Anterior cingulate cortex (tissue), 58 donors: ENCODE measurements around the gene BRINP3.

ENCODE experiments used
- DNase-seq, 58 donors: peaks; one replicate each; lab custom pipeline; 2025; lab: John Stamatoyannopoulos, UW

BRINP3 gene

GRCh38 chr1:190328361-190328760 lies 149.3 kb downstream of the BRINP3 start:
- DNase-seq: no peak

- DNase-seq: no peak
Observed at GRCh38 chr1:190327271-190327670, 150.4 kb downstream of the BRINP3 start.

- no peak for DNase-seq
Observed at GRCh38 chr1:190323530-190323929, 154.1 kb downstream of the BRINP3 start.

- DNase-seq: no peak
Observed at GRCh38 chr1:190322274-190322673, 155.4 kb downstream of the BRINP3 start.

- no peak for DNase-seq
Observed at GRCh38 chr1:190320952-190321351, 156.7 kb downstream of the BRINP3 start.

- DNase-seq: no peak
Observed at GRCh38 chr1:190312763-190313162, 164.9 kb downstream of the BRINP3 start.

- no peak for DNase-seq
Observed at GRCh38 chr1:190303501-190303900, 174.2 kb downstream of the BRINP3 start.

- DNase-seq: no peak
Observed at GRCh38 chr1:190296453-190296852, 181.2 kb downstream of the BRINP3 start.

GRCh38 chr1:190289897-190290296 lies 187.8 kb downstream of the BRINP3 start:
- no peak for DNase-seq

GRCh38 chr1:190286111-190286510 lies 191.6 kb downstream of the BRINP3 start:
- no peak for DNase-seq

- DNase-seq: no peak
Observed at GRCh38 chr1:190277107-190277506, 200.6 kb downstream of the BRINP3 start.

- no peak for DNase-seq
Observed at GRCh38 chr1:190274721-190275120, 202.9 kb downstream of the BRINP3 start.

GRCh38 chr1:190273161-190273560 lies 204.5 kb downstream of the BRINP3 start:
- DNase-seq: no peak

- no peak for DNase-seq
Observed at GRCh38 chr1:190262538-190262937, 215.1 kb downstream of the BRINP3 start.

- no peak for DNase-seq
Observed at GRCh38 chr1:190259424-190259823, 218.2 kb downstream of the BRINP3 start.

GRCh38 chr1:190258003-190258402 lies 219.7 kb downstream of the BRINP3 start:
- DNase-seq: no peak

- DNase-seq: no peak
Observed at GRCh38 chr1:190252046-190252445, 225.6 kb downstream of the BRINP3 start.

GRCh38 chr1:190250368-190250767 lies 227.3 kb downstream of the BRINP3 start:
- DNase-seq: no peak

GRCh38 chr1:190244406-190244805 lies 233.3 kb downstream of the BRINP3 start:
- DNase-seq: no peak

- DNase-seq: no peak
Observed at GRCh38 chr1:190243056-190243455, 234.6 kb downstream of the BRINP3 start.

GRCh38 chr1:190226006-190226405 lies 251.7 kb downstream of the BRINP3 start:
- peak in 2 of 58 donors; percentile 0 for DNase-seq

GRCh38 chr1:190212450-190212849 lies 265.2 kb downstream of the BRINP3 start:
- no peak for DNase-seq

GRCh38 chr1:190207733-190208132 lies 269.9 kb downstream of the BRINP3 start:
- DNase-seq: no peak
